ENCODE data around the gene SSC5D.

Gene SSC5D

GRCh38 chr19:55519451-55520311 lies 31.4 kb downstream of the SSC5D start (continued):
- TF ChIP-seq ZBTB6 (tag by site-specific recombination; IDR thresholded peaks at IDR 0.05) (no peak), BCL11A (tag by site-specific recombination; IDR thresholded peaks at IDR 0.05; ENCODE audit: low read depth) (0 out of 2 replicates have a peak, but pooled peaks have one; percentile 10), ZEB2 (tag by site-specific recombination; IDR thresholded peaks at IDR 0.05) (peak; percentile 73), ZNF24 (tag by site-specific recombination; IDR thresholded peaks at IDR 0.05) (no peak), ZNF677 (tag by site-specific recombination; IDR thresholded peaks at IDR 0.05) (no peak), EGR2 (tag by site-specific recombination; IDR thresholded peaks at IDR 0.05; ENCODE audit: low read depth) (no peak), ZNF624 (tag by site-specific recombination; IDR thresholded peaks at IDR 0.05) (no peak), ZNF585B (tag by site-specific recombination; IDR thresholded peaks at IDR 0.05) (no peak), ZNF366 (tag by site-specific recombination; conservative IDR thresholded peaks at IDR 0.05) (peak; percentile 88), ZFP41 (tag by site-specific recombination; IDR thresholded peaks at IDR 0.05; ENCODE audit: borderline replicate concordance) (no peak; the same call in 1 of the 2 replicates), ZNF610 (tag by site-specific recombination; IDR thresholded peaks at IDR 0.05; ENCODE audit: borderline replicate concordance) (no peak), TSHZ1 (tag by site-specific recombination; IDR thresholded peaks at IDR 0.05; ENCODE audit: borderline replicate concordance) (peak; percentile 50; the same call in 1 of the 2 replicates), ZNF239 (tag by site-specific recombination; IDR thresholded peaks at IDR 0.05) (no peak; the same call in 1 of the 2 replicates), ZNF280D (tag by site-specific recombination; IDR thresholded peaks at IDR 0.05) (peak; percentile 76; the same call in 1 of the 2 replicates), INSM2 (tag by site-specific recombination; IDR thresholded peaks at IDR 0.05) (no peak), ZNF114 (tag by site-specific recombination; IDR thresholded peaks at IDR 0.05) (peak; percentile 90; the same call in 1 of the 2 replicates), GLIS1 (tag by site-specific recombination; IDR thresholded peaks at IDR 0.05) (0 out of 2 replicates have a peak, but pooled peaks have one; percentile 6), HOXD13 (CRISPR knock-in tag; IDR thresholded peaks at IDR 0.05; ENCODE audit: borderline replicate concordance) (peak; percentile 37; the same call in 1 of the 2 replicates), BCL6B (tag by site-specific recombination; IDR thresholded peaks at IDR 0.05) (no peak), ZSCAN16 (tag by site-specific recombination; IDR thresholded peaks at IDR 0.05) (no peak), PRDM6 (tag by site-specific recombination; IDR thresholded peaks at IDR 0.05) (no peak), ZNF664 (tag by site-specific recombination; IDR thresholded peaks at IDR 0.05) (peak; percentile 6), ZNF426 (tag by site-specific recombination; IDR thresholded peaks at IDR 0.05) (no peak), ZNF654 (tag by site-specific recombination; IDR thresholded peaks at IDR 0.05; ENCODE audit: low read depth) (0 out of 2 replicates have a peak, but pooled peaks have one; percentile 3), ZNF76 (tag by site-specific recombination; IDR thresholded peaks at IDR 0.05; ENCODE audit: borderline replicate concordance, low read depth) (peak; percentile 31; the same call in 1 of the 2 replicates), ZBTB17 (tag by site-specific recombination; IDR thresholded peaks at IDR 0.05) (peak; percentile 57)
